HG03103 (cell line): ENCODE measurements around the gene RXYLT1.
"Not testable (repeated sequence)": the region's sequence is repeated elsewhere in the genome, so short reads cannot be mapped to it uniquely, and the experiment has no call there.

ENCODE experiments used
- ATAC-seq: cut with Tn5 transposase; IDR thresholded peaks from one replicate; pipeline ENCODE4 v1.9.1; 2021; ENCODE audit warnings: low read depth; ENCODE audit not compliant: unreplicated experiment

The RXYLT1 gene

DNA sequence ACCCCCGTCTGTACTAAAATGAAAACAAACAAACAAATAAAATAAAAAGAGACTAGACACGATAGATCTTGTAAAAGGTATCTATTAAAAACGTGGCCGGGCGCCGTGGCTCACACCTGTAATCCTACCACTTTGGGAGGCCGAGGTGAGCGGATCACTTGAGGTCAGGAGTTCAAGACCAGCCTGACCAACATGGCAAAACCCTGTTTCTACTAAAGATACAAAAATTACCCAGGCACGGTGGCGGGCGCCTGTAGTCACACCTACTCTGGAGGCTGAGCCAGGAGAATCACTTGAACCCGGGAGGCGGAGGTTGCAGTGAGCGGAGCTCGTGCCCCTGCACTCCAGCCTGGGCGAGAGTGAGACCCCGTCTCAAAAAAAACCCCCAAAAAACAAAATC, 63.0 kb downstream of the RXYLT1 start:
- not testable (repeated sequence) for ATAC-seq

DNA sequence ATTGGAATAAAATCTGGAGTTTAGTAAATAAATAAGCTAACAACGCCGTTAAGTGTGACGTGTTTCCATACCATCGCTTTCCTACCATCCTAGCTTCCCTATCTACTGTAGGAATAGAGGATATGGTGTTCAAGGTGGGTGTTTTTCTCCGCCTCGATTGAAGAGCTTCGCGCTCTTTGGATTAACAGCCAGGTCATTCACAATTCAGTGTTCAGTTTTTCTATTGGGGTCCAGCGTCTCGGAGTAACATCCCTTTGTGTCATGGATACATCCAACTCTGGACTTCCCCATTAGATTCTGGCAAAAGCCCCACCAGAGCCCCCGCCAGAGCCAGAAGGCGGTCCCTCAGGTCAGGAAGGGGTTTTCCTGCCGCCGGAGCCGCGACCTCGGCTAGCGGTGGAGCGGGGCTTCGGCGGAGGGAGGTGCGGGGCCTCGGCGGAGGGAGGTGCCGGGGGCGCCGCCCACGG, 63.6 kb downstream of the RXYLT1 start:
- no peak for ATAC-seq

DNA sequence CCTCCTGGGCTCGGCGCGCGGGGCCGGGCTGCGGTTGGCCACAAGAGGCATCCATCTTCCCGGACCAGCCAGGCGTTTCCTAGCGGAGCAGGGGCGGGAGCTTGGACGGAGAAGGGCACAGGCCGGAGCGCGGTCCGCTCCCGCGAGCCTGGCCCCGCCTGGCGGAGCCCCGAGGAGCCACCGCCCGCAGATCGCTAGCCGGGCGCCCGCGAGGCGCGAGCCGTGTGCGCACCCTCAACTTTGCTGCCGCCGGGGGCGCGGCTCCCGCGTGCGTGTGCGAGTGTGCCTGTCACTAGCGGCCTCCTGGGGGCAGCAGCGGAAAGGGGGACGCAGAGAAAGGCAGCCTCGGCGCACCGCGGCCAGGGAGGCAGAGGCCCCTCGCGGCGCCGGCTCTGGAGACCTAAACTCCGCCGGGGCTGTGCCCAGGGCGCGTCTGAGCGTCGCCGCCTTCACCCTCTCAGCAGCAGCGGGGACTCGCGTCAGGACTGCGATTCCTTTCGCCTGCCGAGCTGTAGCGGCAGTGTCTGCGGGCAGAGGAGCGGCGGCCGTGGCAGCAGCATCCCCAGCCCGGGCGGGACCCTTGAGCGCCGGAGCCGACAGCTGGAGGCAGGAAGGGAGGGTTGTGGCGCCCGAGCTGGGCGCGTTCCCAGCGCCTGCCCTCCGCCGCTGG, 64.1 kb downstream of the RXYLT1 start:
- ATAC-seq, result peak; percentile 97

DNA sequence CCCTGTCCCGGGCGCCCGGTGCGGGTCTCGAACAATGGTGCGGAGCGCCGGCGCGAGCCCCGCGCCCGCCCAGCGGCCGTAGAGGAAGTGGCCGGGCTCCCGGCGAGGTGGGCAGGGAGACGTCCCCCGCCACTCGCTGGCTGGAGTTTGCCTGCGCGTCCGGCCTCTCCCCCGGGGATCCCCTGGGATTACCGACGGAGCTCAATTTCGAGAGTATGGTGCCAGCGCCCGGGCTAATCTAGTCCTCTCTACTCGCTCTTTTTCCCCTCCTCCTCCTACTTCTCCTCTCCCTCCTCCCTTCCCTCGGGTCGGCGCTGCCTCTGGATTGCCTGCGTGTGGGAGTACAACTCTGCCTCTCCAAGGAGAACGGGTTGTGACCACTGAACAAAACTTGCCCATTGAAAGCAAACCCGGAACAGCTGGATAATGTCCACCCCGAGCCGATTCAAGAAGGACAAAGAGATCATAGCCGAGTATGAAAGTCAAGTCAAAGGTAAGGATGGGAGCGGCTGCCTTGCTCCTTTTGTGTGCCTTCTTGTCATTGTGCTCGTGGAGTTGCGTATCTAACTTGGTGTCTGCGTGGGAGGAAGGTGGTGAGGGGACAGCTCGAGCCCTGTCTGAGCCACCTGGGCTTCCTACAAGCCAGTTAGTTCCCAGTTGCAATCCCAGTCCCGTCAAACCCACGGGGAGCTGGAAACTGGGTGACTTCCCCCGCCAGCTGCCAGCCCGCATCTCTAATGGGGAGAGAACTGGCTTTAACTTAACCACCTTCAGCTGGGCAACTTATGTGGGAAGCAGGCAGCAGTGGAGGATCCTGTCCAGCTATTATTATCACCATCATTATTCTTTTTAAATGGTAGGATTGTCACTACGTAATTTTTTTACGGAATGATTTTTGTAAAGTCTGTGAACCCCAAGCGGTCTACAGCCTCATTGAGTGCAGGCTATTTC, 65.0 kb downstream of the RXYLT1 start, which contains the start of gene SRGAP1:
SRGAP1 (plus strand) TSS at position 310 of the 951 bp plus-strand sequence; CDS start at position 427, 117 bp downstream.
- ATAC-seq, result no peak

DNA sequence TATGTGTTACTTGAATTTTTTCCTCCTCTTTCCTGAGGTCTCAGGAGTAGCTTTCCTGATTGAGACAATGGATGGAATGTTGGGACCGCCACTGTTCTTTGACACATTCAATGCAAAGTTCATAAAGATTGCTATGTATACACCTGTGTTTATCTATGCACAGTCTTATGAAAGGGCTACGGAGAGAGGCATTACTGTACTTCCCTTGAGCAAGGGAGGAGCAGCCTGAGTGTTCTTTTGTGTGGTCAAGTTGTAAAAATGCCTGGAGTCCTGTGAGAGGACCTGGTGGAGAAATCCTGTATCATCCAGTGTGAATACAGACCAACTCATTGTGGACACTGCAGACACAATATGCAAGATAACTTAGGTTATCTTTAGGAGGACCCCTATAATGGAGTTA, 66.0 kb downstream of the RXYLT1 start:
- ATAC-seq, result no peak

DNA sequence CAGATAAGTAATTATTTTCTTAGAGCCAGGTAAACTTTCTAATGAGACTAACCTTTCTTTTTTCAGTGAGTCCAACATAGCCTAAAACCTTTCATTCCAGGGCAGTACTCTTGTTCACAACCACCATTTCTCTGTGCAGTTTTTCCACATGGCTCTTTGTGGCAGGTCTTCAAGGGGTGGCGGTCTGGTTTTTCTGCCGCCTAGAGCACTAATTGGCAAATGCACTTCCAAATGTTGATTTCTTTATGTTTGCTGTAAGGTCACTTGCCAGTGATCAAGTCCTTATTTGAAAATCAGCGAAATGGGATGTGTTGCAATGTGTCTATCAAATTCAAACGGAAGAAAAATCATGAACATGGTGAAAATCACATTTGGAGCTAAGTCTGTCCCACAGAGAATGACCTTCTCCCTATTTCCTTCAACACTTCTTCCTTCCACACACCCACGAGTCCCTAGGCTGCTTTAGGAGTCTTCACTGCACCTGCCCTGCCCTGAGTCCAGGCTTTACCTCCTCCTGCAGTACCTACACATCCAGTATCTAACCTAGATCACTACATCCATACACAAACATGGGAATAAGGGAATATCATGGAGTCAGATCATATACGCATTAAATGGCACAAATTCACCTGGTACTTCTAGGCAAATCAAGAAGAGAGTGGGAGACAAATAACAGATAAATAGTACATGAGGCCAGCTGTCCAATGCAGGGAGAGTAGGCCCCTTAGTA, 66.7 kb downstream of the RXYLT1 start:
- ATAC-seq, result no peak

DNA sequence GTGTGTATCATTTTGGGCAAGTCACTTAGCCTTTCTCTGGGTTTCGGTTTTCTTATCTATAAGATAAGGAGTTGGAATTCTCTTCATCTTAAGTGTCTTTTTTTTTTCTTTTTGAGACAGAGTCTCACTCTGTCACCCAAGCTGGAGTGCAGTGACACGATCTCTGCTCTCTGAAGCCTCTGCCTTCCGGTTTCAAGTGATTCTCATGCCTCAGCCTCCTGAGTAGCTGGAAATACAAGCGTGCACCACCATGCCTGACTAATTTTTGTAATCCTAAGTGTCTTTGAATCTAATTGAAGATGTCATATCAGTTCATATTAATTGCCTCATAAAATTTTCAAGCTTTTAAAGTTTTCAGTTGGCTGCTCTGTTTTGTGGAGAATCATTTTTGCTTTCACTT, 68.7 kb downstream of the RXYLT1 start:
- no peak for ATAC-seq

DNA sequence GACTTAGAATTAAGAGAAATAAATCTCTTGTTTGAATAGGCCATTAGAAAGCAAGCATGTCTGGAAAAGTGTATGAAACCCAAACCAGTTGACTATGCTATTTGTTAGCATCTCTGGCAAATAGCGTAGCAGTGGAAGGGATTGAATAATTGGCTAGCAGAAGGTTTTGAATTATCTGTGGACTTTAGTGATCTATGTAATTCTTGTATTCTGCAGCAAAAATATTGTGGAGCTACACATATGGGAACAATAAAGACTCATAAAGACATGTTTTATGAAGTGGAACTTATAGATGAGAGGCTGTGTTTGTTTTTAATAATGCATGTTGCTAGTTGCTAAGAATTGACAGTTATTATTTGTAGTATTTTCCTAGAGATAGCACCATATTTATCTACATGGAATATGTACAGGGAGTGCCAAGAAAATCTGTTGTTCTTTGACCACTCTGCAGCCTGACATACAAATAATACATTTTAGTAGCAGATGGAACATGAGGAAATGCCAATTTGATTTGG, 69.5 kb downstream of the RXYLT1 start:
- ATAC-seq, result no peak

DNA sequence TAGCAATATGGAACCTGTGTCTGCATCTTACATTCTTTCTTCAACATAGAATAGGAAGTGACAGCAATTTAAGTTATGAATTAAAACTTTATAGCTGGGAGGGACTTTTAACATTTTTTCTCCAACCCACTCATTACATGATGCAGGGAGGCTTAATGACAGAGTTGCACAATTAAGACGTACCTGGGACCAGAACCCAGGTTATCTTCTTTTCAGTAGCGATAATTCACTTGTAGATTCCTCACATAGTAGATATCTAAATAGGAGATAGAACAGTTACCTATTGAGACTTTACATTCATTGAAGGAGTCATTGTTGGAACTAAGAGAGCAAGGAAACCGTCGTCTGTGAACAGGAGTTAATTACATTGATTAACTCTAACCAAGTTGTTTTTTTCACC, 69.9 kb downstream of the RXYLT1 start:
- no peak for ATAC-seq

DNA sequence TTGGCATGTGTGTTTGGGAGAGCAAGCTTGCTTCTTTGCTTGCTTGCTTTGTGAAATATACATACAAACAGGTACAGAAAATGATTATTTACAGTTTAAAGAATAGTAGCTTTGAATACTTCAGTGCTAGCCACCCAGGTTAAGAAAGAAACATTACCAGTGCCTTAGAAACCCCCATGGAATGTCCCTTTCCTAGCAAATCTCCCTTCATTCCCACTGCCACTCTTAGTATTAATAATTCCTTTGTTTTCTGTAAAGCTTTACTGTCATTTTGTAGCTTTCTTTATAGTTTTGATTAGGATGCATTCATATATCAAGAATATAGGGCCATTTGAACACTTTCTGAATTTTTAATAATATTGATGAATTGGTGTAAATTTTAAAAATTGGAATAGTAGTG, 74.3 kb downstream of the RXYLT1 start:
- no peak for ATAC-seq

DNA sequence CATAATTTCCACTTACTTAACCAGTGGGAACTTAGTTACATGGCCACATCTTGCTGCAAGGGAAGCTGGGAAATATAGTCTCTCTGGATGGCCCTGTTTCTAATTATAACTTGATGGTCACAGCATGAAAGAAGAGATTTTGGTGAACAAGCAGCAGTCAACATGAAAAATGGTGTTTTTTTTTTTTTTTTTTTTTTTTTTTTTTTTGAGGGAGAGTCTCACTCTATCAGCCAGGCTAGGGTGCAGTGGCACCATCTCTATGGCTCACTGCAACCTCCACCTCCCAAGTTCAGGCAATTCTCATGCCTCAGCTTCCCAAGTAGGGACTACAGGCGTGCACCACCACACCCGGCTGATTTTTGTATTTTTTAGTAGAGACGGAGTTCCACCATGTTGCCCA, 75.6 kb downstream of the RXYLT1 start:
- ATAC-seq, result no peak

DNA sequence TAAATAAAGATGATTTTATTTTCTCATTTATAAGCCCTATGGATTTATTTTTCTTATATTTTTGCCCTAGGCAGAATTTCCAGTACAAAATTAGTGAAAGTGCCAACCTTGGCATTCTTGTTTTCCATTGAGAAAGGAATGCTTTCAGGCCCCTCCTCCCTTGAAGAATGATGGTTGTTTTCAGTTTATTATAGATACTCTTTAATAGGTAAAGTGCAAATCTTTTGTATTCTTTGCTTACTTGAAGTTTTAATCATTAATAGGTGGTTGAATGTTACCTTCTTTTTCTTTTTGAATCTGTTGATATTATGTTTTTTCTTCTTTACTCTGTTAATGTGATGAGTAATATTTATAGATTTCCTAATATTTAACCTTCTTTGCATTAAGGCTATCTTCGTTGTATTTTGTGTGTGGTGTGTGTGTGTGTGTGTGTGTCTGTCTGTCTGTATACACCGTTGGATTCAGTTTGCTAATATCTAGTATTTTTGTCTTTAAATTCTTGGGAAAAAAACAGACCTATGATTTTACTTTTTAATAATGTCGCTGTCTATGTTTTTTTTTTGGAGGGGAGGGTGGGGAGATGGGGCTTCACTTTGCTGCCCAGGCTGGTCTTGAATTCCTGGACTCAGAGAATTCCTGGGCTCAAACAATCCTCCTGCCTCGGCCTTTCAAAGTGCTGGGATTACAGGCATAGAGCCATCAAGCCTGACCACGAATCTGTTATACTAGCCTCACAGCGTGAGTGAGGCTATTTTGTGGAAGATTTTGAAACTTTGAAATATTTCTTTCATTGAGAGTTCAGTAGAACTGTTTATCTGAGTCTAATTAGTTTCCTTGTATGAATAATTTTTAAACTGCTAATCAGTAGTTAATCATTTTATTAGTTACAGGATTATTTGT, 78.3 kb downstream of the RXYLT1 start:
- no peak for ATAC-seq
